ENCODE results near the gene STOML3.

STOML3 gene

DNA sequence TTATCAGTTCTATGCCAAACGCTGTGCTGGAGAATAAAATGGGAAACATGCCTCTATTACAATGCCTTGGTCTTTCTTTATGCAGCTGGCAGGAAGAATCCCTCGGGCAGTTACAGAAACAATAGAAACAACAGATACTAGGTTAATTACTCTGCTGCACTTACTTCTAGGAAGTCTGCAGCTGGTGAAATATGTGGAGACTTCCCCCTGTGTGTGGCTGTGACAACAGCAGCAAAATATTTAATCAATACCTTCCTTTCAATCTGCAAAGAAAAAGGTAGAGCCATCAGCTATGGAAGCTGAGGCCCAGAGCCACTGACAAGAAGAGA lies 9.9 kb downstream of the STOML3 start:
- no peak for DNase-seq

DNA sequence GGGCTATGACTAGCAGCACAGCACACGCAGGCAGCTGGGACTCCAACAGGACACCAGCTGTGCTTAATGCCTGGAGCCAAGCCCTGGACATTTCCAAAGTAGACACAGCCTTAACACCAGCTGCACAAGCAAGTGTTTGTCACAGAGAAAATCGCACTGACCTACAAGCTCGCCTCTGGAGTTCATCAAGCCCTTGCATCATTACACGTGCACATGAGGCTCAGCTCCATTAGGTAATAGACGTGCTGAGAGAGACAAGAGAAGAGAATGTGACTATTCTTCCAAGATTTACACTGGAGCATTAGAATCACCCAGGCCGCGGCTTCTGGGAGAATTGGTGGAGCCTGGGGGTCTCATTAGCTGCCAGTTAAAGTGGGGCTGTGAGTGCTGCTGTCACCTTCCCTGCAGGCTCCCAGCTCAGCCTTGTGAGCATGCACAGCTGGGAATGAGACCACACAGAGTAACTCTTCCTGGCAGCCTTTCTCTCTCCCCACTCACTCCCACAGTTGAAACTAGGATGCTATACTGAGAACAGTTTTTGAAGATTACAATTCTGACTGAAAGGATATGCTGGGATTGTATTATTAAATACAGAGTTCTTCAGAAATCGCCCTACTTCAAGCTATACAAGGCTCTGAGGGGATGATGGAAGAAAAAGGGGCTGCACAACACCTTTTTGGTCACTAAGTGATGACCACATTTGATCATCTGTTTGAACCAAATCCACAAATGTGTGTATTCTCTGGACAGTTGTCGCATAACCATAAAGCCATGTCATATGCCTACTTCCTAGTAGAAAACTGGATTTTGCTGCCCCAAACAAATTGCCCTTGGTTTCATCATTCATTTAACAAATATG lies 10.5 kb downstream of the STOML3 start:
- DNase-seq: no peak

DNA sequence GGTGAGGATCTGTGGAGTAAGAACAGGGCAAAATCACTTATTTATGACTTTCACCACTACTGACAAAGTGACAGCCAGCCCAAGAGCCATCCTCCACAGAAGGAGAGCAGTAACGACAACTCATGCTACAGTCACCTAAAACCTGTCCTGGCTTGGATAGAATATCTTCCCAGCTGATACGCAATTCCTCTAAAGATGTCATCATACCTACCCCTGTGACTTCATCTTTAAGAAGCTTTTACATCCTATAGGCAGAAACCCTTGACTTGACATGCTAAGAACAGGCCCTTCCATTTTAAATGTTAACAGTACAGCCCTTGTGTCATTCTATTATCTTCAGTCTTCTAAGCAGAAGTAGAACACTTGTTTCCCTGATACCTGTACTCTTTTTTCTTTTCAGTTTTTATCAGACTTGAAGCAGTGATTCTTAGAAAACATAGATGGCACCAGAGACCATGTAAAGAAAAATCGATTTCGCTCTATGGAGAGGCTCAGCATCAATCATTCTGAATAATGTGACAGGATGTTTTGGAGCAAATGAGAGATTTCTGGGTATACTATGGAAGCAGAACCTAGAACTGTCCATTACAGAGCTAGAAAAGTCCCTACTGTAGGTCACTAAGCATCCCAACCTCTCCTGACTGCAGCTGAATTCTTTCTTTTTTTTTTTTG lies 20.1 kb downstream of the STOML3 start:
- no peak for DNase-seq

DNA sequence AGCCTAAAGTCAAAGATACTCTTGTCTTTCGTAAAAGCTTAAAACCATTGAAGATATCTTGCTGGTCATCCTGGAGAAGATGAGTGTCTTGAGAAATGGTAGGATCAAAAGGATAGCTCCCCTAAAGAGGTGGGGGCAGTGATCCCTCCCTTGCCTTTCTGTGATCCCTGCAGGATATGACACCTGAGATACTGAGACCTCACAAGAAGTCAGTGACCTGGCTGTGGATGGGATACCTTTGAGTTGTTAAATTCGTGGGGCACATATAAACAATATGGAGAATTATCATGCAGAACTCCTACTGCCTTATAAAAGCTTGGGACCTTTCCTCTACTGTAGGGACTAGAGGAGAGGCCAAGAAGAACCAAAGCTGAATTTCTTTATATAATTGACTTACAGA lies 21.4 kb downstream of the STOML3 start:
- DNase-seq: no peak

DNA sequence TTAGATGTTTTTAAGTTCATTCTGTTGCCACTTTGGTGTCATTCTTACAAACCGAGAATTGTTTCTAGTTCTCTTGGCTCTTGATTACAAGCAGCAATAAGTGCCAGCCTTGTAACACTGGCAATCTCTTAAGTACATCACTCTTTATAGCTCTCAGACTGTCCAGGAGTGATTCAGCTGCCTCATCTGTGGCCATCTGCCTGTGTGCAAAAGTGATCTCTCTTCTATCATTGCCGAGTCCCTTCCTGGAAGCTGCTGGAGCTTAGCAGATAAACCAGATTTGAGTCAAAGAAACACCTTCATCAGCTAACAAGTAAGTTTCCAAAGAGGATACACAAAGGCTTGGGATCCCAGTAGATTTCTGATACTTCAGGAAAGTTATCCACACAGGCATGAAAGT lies 23.2 kb downstream of the STOML3 start:
- no peak for DNase-seq

DNA sequence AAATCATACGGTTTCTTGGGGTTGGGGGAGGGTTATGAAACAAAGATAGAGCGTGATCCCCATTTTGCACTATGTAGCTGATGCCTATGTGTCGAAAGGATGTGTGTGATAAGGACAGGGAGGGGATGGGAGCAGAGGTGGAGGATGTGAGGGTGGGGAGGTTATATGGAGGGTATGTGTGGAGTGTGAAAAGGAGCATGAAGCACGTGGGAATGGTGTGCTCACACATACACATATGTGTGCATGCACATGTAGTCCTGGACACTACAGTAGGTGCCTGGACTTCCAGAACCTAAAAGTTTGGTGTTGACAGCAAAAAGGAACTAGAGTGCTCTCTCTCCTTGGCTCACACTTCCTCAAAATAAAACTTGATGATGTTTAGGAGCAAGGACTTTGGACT lies 25.4 kb downstream of the STOML3 start:
- no peak for DNase-seq

DNA sequence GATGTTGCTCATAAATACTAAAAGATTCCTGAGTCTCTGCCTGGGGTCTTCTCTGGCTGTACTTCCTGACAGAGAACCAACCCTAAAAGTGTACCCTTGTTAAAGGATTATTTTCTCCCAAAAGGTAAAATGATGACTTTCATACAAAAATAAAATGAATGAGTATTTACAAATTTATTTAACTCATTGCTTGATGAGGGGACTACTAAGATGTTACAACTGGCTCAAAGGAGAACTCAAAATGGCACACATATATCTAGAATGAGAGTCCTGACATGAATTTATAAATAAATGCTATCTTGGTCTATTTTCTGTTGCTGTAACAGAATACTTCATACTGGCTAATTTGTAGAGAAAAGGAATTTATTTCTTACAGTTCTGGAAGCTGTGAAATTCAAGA lies 30.5 kb downstream of the STOML3 start:
- DNase-seq: no peak

DNA sequence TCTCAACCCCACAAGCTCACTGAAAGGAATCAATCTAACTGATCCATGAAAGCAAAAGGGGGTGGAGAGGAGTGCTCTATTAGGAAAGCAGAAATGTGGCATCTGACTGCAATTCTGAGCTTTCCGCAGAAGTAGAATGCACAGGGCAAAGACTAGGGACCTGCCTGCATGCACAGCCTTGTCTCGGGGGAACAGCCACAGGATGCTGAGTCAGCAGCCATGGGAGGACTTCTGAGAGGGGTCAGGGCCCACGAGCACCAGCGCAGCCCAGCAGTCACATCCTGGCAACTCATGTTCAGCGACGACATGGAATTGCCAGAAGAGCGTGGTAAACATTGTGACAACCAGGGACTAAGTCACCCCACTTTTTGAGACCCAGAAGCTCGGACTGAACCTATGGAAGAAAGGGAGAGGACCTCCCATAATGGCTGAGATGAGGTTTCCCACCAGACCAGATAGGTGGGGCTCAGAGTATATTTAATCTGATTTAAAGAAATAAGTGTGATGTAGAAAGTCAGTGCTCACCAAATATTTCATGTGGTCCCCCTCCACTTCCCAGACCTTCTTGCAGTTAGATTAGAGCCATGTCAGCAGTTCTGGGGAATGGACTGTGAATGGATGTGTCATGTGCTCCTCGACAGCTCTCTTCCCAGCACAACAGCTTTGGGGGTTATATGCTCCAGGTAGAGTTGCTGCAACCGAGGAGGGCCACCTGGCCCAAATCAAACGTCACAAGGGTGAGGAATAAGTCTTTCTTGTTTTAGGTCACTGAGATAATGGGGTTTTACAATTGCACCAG lies 32.6 kb downstream of the STOML3 start:
- no peak for DNase-seq

DNA sequence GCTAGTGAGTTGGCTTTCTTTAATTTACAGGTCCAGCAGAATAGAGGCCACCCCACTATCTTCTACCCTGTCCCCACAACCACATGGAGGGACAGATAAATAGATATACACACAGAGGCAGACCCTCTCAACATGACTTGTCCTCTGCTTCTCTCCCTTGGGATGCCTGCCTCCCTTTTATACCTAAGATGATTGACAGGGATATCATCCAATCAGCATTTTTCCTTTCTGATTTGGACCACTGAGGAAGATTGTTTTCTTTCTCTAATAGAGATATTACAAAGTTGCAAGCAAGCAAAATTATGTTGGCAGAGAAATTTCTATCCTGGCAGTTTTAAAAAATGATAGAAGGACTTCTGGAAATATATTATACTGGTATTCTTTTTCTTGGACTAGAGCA lies 35.8 kb downstream of the STOML3 start:
- DNase-seq: no peak

DNA sequence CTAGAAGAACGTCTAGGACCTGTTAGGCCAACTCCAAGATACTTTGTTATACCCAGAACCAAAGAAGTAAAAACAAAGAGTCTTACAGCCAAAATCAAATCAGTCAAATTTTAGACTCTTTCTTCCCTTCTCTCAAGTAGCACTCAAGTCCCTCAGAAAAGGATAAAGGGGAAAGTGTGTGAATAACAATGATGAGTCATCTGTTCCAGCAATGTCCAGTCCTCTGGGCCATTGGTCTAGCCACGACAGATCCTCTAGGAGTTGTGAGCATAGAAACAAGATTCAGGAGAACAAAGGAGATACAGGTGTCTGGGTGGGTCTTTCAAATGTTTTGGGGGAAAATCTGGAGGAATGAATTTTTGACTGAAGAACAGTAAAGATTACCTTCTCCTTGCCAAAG lies 36.3 kb downstream of the STOML3 start:
- no peak for DNase-seq

DNA sequence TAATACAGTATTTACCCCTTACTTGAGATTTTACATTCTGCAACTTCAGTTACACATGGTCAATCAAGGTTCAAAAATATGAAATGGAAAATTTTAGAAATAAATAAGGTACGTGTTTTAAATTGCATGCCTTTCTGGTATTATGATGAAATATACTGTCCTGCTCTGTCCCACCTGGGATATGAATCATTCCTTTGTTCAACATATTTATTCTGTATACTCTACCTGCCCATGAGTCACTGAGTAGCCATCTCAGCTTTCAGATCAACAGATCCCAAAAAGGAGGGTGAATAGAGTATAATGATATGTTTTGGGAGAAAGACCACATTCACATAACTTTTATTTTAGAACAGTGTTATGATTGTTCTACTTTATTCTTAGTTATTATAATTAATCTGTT lies 37.8 kb downstream of the STOML3 start:
- DNase-seq: no peak

DNA sequence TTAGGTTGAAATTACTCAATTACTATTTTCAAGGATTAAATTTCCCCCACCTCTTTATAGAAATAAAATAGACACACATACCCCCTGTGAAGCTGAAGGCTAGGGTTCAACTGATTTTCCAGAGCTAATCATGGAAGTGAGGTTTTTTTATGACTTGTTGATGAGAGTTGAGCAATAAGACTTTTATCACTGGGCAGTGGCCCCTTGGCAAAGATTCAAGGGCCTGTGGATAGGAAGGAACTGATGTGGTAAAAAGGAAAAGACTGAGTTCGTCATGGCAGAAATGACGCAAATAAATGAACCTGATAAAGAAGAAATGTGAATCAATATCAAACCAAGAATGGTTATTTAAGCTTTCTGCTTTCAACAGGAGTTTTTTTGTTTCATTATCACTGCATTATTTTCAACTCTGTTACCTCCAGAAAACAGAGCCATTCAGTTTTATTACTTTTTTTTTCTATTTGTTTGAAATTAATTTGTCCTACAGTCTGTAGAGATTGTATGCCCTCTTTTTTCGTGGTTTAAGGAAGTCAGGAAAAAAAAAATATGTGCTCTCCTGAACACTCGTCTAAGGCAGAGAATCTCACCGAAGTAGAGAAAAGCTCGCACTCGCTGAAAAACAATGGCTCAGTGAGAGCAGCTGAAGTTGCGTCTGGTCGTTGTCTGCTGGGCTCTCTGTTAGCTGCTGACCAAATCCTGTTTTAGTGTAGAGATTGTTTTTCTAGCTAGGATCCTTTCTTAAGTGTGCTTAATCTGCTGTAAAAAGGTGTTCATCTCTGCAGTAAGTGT lies 38.9 kb downstream of the STOML3 start:
- DNase-seq: no peak

DNA sequence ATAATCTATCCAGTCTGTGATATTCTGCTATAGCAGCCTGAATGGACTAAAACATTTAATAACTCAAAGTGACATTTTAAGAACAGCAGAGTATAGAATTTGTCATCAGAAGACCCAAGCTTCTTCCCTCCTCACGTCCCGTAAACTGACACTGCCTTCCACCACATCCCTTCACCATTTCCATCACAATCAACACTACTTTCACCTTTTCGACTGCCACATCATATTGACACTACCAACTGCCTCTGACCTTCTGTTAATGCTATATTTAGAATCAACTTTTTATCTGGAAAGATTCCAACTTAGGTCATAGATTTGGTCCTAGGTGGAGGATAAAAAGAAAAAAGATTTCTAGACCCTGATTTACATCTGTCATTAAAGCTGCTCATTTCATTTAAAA lies 39.6 kb downstream of the STOML3 start:
- no peak for DNase-seq

DNA sequence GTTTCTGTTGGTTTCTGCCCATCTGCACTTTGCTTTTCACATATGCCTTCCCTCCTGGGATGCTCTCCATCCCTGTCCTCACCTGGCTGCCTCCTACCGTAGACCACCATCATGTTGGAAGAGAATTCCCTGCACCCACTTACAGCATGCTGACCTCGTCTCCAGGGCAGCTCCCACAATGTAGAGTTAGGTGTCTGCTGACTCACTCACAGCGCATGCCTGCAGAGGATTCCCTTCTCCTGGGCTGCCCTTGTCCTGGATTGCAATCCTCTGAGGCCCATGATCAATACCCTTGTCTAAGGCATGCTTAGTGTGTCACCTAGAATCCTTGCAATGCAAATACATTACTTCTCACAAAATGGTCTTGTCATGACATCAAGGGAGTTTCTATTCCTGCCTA lies 43.6 kb downstream of the STOML3 start:
- DNase-seq: no peak

DNA sequence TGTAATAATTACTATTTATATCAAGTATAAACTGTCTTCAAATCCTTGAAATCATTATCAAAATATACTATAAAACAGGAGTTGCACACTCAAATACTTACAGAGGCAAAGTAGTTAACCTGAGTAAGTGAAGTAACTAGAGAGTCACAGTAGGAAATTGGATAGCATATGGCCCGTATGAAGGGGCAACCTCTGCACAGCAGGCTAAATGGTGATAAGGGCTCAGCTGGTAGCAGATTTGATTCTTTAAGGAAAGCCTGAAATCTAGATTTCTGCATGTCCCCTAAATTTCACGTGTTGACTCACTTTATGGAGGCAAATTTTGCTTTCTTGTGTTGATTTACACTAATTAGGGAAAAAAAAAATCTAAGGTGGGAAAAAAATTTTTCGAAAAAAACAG lies 46.4 kb downstream of the STOML3 start:
- DNase-seq: no peak

DNA sequence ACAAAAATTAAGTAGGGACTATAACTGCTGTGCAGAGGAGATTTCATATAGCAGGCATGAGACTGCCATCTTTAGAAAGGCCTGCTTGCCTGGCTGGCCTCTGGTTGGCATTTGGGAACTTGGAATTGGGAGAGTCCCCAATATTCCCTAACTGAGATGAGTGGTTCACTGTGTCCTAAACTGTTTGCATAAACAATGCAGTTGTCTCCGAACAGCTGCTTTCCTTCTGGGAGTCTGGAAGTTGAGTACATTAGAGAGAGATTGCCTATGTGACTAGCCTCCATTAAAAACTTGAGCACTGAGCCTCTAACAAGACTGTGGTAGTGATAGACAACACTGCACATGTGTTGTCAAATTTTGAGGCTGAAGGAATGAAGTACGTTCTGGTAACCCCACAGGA lies 47.4 kb downstream of the STOML3 start:
- no peak for DNase-seq

DNA sequence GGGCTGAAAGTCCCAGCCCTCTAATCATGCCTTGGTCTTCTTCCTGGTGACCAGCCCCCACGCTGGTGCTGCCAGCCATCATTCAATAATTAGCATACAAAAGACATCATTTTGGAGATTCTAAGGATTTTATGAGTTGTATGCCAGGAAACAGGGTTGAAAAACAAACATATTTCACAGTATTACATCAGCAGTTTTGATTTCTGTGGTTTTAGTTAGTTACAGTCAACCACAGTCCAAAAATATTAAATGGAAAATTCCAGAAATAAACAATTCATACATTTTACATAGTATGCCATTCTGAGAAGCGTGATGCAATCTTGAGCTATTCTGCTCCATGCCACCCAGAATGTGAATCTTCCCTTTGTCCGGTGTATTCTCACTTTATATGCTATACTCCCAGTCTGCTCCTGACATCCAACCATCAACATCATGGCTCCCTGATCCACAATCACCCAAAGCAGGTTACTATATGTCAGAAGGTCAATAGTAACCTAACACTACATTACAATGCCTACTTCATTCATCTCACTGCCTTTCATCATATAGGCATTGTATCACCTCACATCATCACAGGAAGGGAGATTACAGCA lies 49.2 kb downstream of the STOML3 start:
- DNase-seq: no peak

DNA sequence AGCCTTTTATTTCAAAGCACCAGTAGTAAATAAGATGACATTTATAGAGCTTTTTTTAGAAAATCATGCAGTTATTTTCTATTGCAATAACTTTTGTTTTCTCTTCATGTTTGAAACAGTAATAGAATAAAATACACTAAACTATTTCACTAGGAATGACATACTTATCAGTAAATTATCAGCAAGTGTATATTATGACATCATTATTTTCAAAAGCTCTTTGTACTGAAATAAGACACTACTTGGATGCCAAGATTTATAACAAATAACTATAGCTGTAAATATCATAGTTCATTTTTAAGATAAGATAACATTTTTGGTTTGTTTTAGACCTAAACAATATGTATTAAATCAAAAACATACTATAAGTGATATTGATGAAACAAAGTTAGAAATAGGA lies 56.8 kb downstream of the STOML3 start:
- DNase-seq: no peak

DNA sequence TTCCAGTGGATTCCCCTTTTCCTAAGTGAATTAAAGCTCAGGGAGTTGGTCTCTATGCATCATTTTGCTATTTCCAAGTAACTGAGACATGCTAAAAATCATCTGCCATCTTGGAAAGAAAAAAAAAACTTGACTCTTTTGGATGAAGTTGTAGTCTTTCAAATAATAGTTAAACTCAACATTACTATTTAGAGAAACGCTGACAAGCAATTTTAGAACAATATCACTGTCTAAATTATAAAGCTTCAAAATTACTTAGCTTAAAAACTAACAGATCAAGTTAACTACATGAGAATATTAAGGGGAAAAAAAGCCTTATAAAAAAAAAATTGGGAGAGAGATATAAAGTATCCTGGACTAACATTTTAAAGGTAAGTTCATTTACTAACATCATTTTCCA lies 68.5 kb downstream of the STOML3 start:
- DNase-seq: no peak

DNA sequence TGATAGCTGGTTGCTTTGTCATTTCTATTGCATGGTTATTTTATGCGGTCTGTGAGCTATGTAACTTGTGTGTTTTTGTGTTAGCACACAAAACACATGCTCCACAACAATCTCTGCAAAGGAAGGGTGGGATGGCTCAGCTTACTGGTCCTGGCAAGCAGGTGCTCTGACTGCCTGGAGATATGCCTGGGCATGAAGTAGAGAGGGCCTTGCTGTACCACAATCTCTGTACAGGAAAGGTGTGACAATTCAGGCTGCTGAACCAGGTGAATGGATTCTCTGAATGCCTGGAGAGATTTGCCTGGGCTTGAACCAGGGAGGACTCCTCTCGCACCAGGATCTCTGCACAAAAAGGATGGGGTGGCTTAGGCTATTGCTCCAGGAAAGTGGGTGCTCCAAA lies 69.5 kb downstream of the STOML3 start:
- DNase-seq: no peak
